ENCODE results near the gene CCDC33.

DNA sequence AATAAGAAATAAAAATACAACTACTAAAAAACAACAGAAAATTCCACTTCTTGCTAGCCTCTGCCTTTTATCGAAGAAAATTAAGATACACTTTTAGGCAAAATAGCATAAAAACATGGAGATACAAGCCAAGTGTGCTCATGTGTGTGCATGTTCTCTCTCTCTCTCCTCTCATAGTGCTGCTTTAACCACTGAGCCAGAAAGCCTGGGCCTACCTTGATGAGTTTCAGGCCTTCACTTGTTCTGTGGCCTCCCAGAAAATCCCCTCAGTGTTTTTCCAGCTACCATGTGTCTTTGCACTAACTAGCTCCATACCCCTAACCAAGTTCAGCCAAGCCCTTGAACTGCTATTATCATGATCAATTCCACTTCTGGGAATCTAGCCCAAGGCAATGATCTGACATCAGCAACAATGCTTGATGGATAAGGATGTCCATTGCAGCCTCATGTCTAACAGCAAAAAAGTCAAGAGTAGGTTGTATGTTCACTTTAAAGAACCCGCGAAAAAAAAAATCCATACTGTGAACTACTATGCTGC is 113.2 kb downstream of the CCDC33 start:
- TF ChIP-seq, protein P1, sequence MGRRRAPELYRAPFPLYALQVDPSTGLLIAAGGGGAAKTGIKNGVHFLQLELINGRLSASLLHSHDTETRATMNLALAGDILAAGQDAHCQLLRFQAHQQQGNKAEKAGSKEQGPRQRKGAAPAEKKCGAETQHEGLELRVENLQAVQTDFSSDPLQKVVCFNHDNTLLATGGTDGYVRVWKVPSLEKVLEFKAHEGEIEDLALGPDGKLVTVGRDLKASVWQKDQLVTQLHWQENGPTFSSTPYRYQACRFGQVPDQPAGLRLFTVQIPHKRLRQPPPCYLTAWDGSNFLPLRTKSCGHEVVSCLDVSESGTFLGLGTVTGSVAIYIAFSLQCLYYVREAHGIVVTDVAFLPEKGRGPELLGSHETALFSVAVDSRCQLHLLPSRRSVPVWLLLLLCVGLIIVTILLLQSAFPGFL (CRISPR knock-in tag; IDR thresholded peaks at IDR 0.05; ENCODE audit: borderline replicate concordance) = no peak
- TF ChIP-seq, protein P2, sequence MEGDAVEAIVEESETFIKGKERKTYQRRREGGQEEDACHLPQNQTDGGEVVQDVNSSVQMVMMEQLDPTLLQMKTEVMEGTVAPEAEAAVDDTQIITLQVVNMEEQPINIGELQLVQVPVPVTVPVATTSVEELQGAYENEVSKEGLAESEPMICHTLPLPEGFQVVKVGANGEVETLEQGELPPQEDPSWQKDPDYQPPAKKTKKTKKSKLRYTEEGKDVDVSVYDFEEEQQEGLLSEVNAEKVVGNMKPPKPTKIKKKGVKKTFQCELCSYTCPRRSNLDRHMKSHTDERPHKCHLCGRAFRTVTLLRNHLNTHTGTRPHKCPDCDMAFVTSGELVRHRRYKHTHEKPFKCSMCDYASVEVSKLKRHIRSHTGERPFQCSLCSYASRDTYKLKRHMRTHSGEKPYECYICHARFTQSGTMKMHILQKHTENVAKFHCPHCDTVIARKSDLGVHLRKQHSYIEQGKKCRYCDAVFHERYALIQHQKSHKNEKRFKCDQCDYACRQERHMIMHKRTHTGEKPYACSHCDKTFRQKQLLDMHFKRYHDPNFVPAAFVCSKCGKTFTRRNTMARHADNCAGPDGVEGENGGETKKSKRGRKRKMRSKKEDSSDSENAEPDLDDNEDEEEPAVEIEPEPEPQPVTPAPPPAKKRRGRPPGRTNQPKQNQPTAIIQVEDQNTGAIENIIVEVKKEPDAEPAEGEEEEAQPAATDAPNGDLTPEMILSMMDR (IDR thresholded peaks at IDR 0.05) = no peak
- TF ChIP-seq SMAD4 (CRISPR knock-in tag; IDR thresholded peaks at IDR 0.05) (no peak), ZNF138 (CRISPR knock-in tag; conservative IDR thresholded peaks at IDR 0.05) (no peak), SMAD3 (CRISPR knock-in tag; IDR thresholded peaks at IDR 0.05; ENCODE audit: borderline replicate concordance) (no peak), CBFB (CRISPR knock-in tag; IDR thresholded peaks at IDR 0.05; ENCODE audit: low read depth) (no peak), SP1 (CRISPR knock-in tag; conservative IDR thresholded peaks at IDR 0.05) (no peak), ELF4 (CRISPR knock-in tag; IDR thresholded peaks at IDR 0.05; ENCODE audit: low read depth) (no peak), NR2C2 (CRISPR knock-in tag; IDR thresholded peaks at IDR 0.05) (no peak)
- TF ChIP-seq, protein P3, sequence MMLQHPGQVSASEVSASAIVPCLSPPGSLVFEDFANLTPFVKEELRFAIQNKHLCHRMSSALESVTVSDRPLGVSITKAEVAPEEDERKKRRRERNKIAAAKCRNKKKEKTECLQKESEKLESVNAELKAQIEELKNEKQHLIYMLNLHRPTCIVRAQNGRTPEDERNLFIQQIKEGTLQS (CRISPR knock-in tag; conservative IDR thresholded peaks at IDR 0.05) = no peak
- TF ChIP-seq, protein P4, sequence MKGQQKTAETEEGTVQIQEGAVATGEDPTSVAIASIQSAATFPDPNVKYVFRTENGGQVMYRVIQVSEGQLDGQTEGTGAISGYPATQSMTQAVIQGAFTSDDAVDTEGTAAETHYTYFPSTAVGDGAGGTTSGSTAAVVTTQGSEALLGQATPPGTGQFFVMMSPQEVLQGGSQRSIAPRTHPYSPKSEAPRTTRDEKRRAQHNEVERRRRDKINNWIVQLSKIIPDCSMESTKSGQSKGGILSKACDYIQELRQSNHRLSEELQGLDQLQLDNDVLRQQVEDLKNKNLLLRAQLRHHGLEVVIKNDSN (CRISPR knock-in tag; IDR thresholded peaks at IDR 0.05) = no peak
- TF ChIP-seq, protein P5, sequence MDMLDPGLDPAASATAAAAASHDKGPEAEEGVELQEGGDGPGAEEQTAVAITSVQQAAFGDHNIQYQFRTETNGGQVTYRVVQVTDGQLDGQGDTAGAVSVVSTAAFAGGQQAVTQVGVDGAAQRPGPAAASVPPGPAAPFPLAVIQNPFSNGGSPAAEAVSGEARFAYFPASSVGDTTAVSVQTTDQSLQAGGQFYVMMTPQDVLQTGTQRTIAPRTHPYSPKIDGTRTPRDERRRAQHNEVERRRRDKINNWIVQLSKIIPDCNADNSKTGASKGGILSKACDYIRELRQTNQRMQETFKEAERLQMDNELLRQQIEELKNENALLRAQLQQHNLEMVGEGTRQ (CRISPR knock-in tag; IDR thresholded peaks at IDR 0.05) = no peak
- TF ChIP-seq, protein P6, sequence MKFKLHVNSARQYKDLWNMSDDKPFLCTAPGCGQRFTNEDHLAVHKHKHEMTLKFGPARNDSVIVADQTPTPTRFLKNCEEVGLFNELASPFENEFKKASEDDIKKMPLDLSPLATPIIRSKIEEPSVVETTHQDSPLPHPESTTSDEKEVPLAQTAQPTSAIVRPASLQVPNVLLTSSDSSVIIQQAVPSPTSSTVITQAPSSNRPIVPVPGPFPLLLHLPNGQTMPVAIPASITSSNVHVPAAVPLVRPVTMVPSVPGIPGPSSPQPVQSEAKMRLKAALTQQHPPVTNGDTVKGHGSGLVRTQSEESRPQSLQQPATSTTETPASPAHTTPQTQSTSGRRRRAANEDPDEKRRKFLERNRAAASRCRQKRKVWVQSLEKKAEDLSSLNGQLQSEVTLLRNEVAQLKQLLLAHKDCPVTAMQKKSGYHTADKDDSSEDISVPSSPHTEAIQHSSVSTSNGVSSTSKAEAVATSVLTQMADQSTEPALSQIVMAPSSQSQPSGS (CRISPR knock-in tag; IDR thresholded peaks at IDR 0.05; ENCODE audit: borderline replicate concordance, low read depth) = no peak

Data from WTC11 (cell line).